Loucy (cell line): Measurements from ENCODE around the gene PLPP4.

Experiments used
- H2AFZ ChIP-seq: fragments of 200-600 bp; sonication (generic); 2 replicates; pipeline ENCODE4 v1.6.0; 2016; ENCODE audit warnings: antibody characterized with exemption, mild to moderate bottlenecking, low read length, moderate library complexity
- H3F3A ChIP-seq: fragments of 200-600 bp; 2 replicates; pipeline ENCODE4 v1.6.0; 2016; ENCODE audit warnings: antibody characterized with exemption, low read depth, mild to moderate bottlenecking
- H3K27me3 ChIP-seq: fragments of 200-600 bp; sonication (generic); 2 replicates; pipeline ENCODE4 v1.6.1; 2014; ENCODE audit warnings: low read length, mild to moderate bottlenecking; ENCODE audit not compliant: insufficient read depth, poor library complexity, severe bottlenecking
- H3K36me3 ChIP-seq: fragments of 200-600 bp; sonication (generic); 2 replicates; pipeline ENCODE4 v1.6.1; 2016; ENCODE audit warnings: low read length; ENCODE audit not compliant: insufficient read depth
- H3K4me1 ChIP-seq: fragments of 200-600 bp; sonication (generic); 2 replicates; pipeline ENCODE4 v1.5.1; 2014; ENCODE audit warnings: low read length, mild to moderate bottlenecking; ENCODE audit not compliant: insufficient read depth, poor library complexity, severe bottlenecking
- H3K4me2 ChIP-seq: fragments of 200-600 bp; sonication (generic); 2 replicates; pipeline ENCODE4 v1.6.0; 2014; ENCODE audit warnings: antibody characterized with exemption, low read length, low read depth, mild to moderate bottlenecking; ENCODE audit not compliant: poor library complexity, severe bottlenecking
- H3K4me3 ChIP-seq: fragments of 200-600 bp; sonication (generic); 2 replicates; pipeline ENCODE4 v1.5.1; 2014; ENCODE audit warnings: low read length, mild to moderate bottlenecking, mixed read lengths; ENCODE audit not compliant: poor library complexity, severe bottlenecking
- H3K79me2 ChIP-seq: fragments of 200-600 bp; sonication (generic); 2 replicates; pipeline ENCODE4 v1.6.1; 2014; ENCODE audit warnings: low read length; ENCODE audit not compliant: insufficient read depth
- H3K9ac ChIP-seq: fragments of 200-600 bp; sonication (generic); 2 replicates; pipeline ENCODE4 v1.6.0; 2014; ENCODE audit warnings: mild to moderate bottlenecking, low read depth, low read length, moderate library complexity; ENCODE audit not compliant: poor library complexity, severe bottlenecking
- H3K9me2 ChIP-seq: fragments of 200-600 bp; sonication (generic); replicated peaks from 2 replicates; pipeline ENCODE4 v1.6.1; 2016; ENCODE audit warnings: low read depth, low read length, mixed read lengths
- H3K9me3 ChIP-seq: fragments of 200-600 bp; sonication (generic); 2 replicates; pipeline ENCODE4 v1.6.1; 2014; ENCODE audit warnings: mild to moderate bottlenecking, antibody characterized with exemption, low read length, low read depth; ENCODE audit not compliant: insufficient read depth
- H4K20me1 ChIP-seq: fragments of 200-600 bp; sonication (generic); 2 replicates; pipeline ENCODE4 v1.6.0; 2014; ENCODE audit warnings: antibody characterized with exemption, low read length, mild to moderate bottlenecking; ENCODE audit not compliant: insufficient read depth, poor library complexity, severe bottlenecking
- EZH2phosphoT487 ChIP-seq: fragments of 200-600 bp; IDR thresholded peaks from 2 replicates; pipeline ENCODE4 v1.6.1; 2018; ENCODE audit warnings: antibody characterized with exemption, mild to moderate bottlenecking, moderate library complexity, borderline replicate concordance
- TF ChIP-seq, protein P1 (sequence below): fragments of 200-600 bp; sonication (generic); conservative IDR thresholded peaks from 2 replicates; pipeline ENCODE4 v1.5.1; 2014; ENCODE audit warnings: mild to moderate bottlenecking, antibody characterized with exemption, low read length

Gene PLPP4

DNA sequence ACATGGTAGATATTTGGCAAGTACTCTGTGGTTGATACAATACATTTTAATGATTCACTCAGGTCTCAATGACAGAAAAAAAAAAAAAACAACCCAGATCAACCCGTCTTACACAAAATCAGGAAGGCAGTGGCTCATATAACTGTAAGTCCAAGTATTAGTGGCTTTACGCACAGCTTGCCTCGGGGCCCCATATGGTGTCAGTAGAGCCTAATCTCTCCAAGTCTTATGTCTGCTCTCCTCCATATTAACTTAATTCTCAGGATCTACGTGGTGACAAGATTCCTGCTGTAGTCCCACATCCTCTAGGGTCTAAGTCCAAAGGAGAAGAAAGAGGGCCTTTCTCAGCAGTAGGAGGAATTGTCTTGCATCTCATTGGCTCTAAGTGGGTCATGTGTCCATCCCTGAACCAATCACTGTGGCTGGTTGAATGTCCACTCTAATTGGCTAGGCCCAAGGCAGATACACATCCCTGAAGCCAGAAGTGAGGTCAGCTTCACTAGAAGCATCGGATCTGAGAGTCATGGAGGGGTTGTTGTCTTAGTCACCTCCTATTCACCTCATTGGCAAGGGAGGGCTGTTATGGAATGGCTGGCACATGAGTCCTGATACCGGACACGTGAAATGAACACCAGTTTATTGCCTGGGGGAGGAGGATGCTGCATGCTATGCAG is 20.5 kb upstream of the PLPP4 start:
- Histone ChIP-seq H3K4me2 (no peak overlapping the region), H3K27me3 (no peaks in the 10 kb centered on the region), H4K20me1 (no peaks in the 10 kb centered on the region), H3K79me2 (no peaks in the 10 kb centered on the region), H3K9me3 (no peaks in the 10 kb centered on the region), H3F3A (peaks cover 20% of the 10 kb centered on the region), H3K36me3 (no peaks in the 10 kb centered on the region), H2AFZ (no peak overlapping the region), H3K9me2 (no peaks in the 10 kb centered on the region), H3K4me1 (peaks cover 64% of the 10 kb centered on the region), H3K4me3 (no peak overlapping the region), H3K9ac (no peak overlapping the region)
- TF ChIP-seq EZH2phosphoT487, result no peak
- TF ChIP-seq, protein P1, sequence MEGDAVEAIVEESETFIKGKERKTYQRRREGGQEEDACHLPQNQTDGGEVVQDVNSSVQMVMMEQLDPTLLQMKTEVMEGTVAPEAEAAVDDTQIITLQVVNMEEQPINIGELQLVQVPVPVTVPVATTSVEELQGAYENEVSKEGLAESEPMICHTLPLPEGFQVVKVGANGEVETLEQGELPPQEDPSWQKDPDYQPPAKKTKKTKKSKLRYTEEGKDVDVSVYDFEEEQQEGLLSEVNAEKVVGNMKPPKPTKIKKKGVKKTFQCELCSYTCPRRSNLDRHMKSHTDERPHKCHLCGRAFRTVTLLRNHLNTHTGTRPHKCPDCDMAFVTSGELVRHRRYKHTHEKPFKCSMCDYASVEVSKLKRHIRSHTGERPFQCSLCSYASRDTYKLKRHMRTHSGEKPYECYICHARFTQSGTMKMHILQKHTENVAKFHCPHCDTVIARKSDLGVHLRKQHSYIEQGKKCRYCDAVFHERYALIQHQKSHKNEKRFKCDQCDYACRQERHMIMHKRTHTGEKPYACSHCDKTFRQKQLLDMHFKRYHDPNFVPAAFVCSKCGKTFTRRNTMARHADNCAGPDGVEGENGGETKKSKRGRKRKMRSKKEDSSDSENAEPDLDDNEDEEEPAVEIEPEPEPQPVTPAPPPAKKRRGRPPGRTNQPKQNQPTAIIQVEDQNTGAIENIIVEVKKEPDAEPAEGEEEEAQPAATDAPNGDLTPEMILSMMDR, result no peak

DNA sequence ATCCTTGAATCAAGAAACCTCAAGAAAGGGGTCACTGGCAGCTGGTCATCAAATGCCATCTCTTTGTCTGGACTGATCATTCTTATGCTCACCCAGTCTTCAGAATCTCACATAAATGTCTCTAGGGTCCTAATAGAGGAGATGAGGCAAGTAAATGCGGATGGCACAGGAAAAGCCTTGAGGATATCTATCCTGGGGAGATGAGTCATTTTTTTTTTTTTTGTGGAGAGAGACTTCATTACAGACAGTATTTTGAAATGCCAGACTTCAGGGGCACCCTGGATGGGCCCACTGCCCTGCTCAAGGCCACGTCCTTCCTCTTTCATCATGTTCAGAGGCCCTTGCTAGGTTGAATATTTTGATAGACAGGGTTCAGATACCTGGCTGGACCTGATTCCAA is 19.5 kb upstream of the PLPP4 start:
- H3K4me3 ChIP-seq, result no peak overlapping the region
- no peaks in the 10 kb centered on the region for H3K9me3 ChIP-seq
- peaks cover 55% of the 10 kb centered on the region for H3K4me1 ChIP-seq
- H3K79me2 ChIP-seq, result no peaks in the 10 kb centered on the region
- H3K9me2 ChIP-seq, result no peaks in the 10 kb centered on the region
- peak overlapping the region; percentile 23; the same call in 1 of the 2 replicates for H2AFZ ChIP-seq
- no peaks in the 10 kb centered on the region for H3K27me3 ChIP-seq
- peak overlapping the region; percentile 34 for H3K9ac ChIP-seq
- peaks cover 10% of the 10 kb centered on the region for H3F3A ChIP-seq
- no peaks in the 10 kb centered on the region for H3K36me3 ChIP-seq
- H3K4me2 ChIP-seq, result peak overlapping the region; percentile 29
- no peaks in the 10 kb centered on the region for H4K20me1 ChIP-seq
- TF ChIP-seq EZH2phosphoT487, result no peak
- TF ChIP-seq, protein P1, result no peak

DNA sequence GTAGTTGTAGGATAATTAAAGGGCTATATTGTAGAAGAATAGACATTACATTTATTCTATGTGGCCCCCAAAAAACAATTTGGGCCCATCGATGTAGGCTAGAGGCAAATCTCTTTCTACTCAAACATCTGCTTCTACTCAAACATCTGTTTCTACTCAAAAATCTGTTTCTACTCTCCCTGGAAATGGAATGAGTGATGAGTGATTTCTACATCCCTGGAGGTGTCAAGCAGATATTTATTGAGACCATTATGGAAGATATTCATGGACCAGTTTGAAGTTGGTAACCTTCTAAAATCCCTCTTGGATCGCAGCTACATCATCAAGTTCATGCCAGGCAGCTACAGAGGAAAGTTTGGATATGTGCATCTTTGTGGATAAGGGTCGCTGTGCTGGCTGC is 5.1 kb upstream of the PLPP4 start:
- Histone ChIP-seq H3K9ac (no peak overlapping the region), H3K9me3 (no peaks in the 10 kb centered on the region)
- TF ChIP-seq EZH2phosphoT487, result no peak
- TF ChIP-seq, protein P1, result no peak

More for the DNA sequence above, 5.1 kb upstream of the PLPP4 start:
- Histone ChIP-seq H3K36me3 (no peaks in the 10 kb centered on the region), H3F3A (no peaks in the 10 kb centered on the region), H3K9me2 (no peaks in the 10 kb centered on the region), H3K4me2 (no peak overlapping the region), H2AFZ (no peak overlapping the region), H3K4me1 (peaks cover 14% of the 10 kb centered on the region), H3K27me3 (no peaks in the 10 kb centered on the region), H4K20me1 (no peaks in the 10 kb centered on the region), H3K79me2 (no peaks in the 10 kb centered on the region), H3K4me3 (no peak overlapping the region)
